ENCODE measurements around the gene HSD17B14.
A peak's percentile ranks its signal among the peaks of the same experiment; 100 is the strongest.

HSD17B14 gene

GRCh38 chr19:48826606-48827020, 9.7 kb downstream of the HSD17B14 start:
- no peak for DNase-seq (ENCODE audit: low spot score)

GRCh38 chr19:48822514-48822913, 13.8 kb downstream of the HSD17B14 start:
- DNase-seq (ENCODE audit: low spot score), result no peak

GRCh38 chr19:48821633-48822032, 14.7 kb downstream of the HSD17B14 start:
- no peak for DNase-seq (ENCODE audit: low spot score)

- DNase-seq (ENCODE audit: low spot score), result peak; percentile 80
Measured at GRCh38 chr19:48819366-48819816, 16.9 kb downstream of the HSD17B14 start.

GRCh38 chr19:48818234-48818820, 18.0 kb downstream of the HSD17B14 start:
- no peak for DNase-seq (ENCODE audit: low spot score)

GRCh38 chr19:48817585-48818124, 18.6 kb downstream of the HSD17B14 start:
- no peak for DNase-seq (ENCODE audit: low spot score)

GRCh38 chr19:48815870-48816501, 20.3 kb downstream of the HSD17B14 start:
- no peak for DNase-seq (ENCODE audit: low spot score)

- no peak for DNase-seq (ENCODE audit: low spot score)
Measured at GRCh38 chr19:48814895-48815294, 21.4 kb downstream of the HSD17B14 start.

- DNase-seq (ENCODE audit: low spot score), result no peak
Measured at GRCh38 chr19:48813123-48813913, 23.0 kb downstream of the HSD17B14 start.

GRCh38 chr19:48812094-48812929, 24.0 kb downstream of the HSD17B14 start:
- no peak for DNase-seq (ENCODE audit: low spot score)

GRCh38 chr19:48810151-48810550, 26.1 kb downstream of the HSD17B14 start:
- DNase-seq (ENCODE audit: low spot score), result no peak

- no peak for DNase-seq (ENCODE audit: low spot score)
Measured at GRCh38 chr19:48807590-48808308, 28.5 kb downstream of the HSD17B14 start.

- no peak for DNase-seq (ENCODE audit: low spot score)
Measured at GRCh38 chr19:48806818-48807589, 29.3 kb downstream of the HSD17B14 start.

GRCh38 chr19:48806518-48806817, 29.8 kb downstream of the HSD17B14 start:
- DNase-seq (ENCODE audit: low spot score), result no peak

- no peak for DNase-seq (ENCODE audit: low spot score)
Measured at GRCh38 chr19:48805452-48805851, 30.8 kb downstream of the HSD17B14 start.

GRCh38 chr19:48804496-48804895, 31.8 kb downstream of the HSD17B14 start:
- DNase-seq (ENCODE audit: low spot score), result no peak

- DNase-seq (ENCODE audit: low spot score), result no peak
Measured at GRCh38 chr19:48802623-48803022, 33.7 kb downstream of the HSD17B14 start.

GRCh38 chr19:48799358-48800300, 36.7 kb downstream of the HSD17B14 start:
- no peak for DNase-seq (ENCODE audit: low spot score)

- DNase-seq (ENCODE audit: low spot score), result no peak
Measured at GRCh38 chr19:48798937-48799336, 37.4 kb downstream of the HSD17B14 start.

- DNase-seq (ENCODE audit: low spot score), result no peak
Measured at GRCh38 chr19:48797103-48797502, 39.2 kb downstream of the HSD17B14 start.
